Lower lobe of right lung (tissue), 2 donors: ENCODE measurements around the gene NR1I3. TPM values are rescaled to one million over a fixed set of nuclear protein-coding genes. Genes with fewer than 3 reads are reported as not detected.
A peak's percentile ranks its signal among the peaks of the same experiment; 100 is the strongest.

Experiments
- ATAC-seq, 2 donors: fragments of 200-7000 bp; cut with Tn5 transposase; one replicate each; pipeline ENCODE4 v1.9.1; 2020 to 2022; ENCODE audit warnings: mild to moderate bottlenecking in 2 of 2, moderate library complexity in 2 of 2
- DNase-seq: peaks from one replicate; pipeline ENCODE4 v3.0.0-alpha.2; 2020
- H3K27ac ChIP-seq: fragments of 200-600 bp; one replicate; pipeline ENCODE4 v1.8.0; 2022
- H3K27me3 ChIP-seq: fragments of 200-600 bp; one replicate; pipeline ENCODE4 v1.8.0; 2022; ENCODE audit warnings: low read depth
- H3K36me3 ChIP-seq: fragments of 200-600 bp; one replicate; pipeline ENCODE4 v1.8.0; 2022; ENCODE audit warnings: mild to moderate bottlenecking
- H3K4me1 ChIP-seq: fragments of 200-600 bp; one replicate; pipeline ENCODE4 v1.8.0; 2022
- H3K4me3 ChIP-seq: fragments of 200-600 bp; one replicate; pipeline ENCODE4 v1.8.0; 2022; ENCODE audit warnings: mild to moderate bottlenecking
- H3K9me3 ChIP-seq: fragments of 200-600 bp; one replicate; pipeline ENCODE4 v1.8.0; 2022
- intact Hi-C: fragments of 100-400 bp; cut with DNase I; formaldehyde crosslinking; loops from one replicate; pipeline ENCODE4 v1.11.0; 2022
- microRNA-seq: library from miRNA; unstranded; fragments of <30 nt; microRNA quantifications from one replicate; pipeline ENCODE4 v1.2.0, GENCODE V29; 2020; ENCODE audit warnings: borderline number of aligned reads
- total RNA-seq: library from RNA; stranded (reverse); fragmentation: NEBNext Ultra II Directional; extraction: Animal tissue kit (Norgen Biotek cat#: 25700); gene quantifications from one replicate; pipeline ENCODE4 v1.2.1, GENCODE V29; 2021
- TF ChIP-seq, protein P1 (sequence below): fragments of 200-600 bp; IDR thresholded peaks from one replicate; pipeline ENCODE4 v1.8.0; 2022; ENCODE audit warnings: antibody characterized with exemption, mild to moderate bottlenecking
- donor health status: DM: no; HTN: yes; CAD: no; lungs with severe emphysema.

Gene NR1I3
- total RNA-seq, 1 donor from 2014 or later, result not detected

DNA sequence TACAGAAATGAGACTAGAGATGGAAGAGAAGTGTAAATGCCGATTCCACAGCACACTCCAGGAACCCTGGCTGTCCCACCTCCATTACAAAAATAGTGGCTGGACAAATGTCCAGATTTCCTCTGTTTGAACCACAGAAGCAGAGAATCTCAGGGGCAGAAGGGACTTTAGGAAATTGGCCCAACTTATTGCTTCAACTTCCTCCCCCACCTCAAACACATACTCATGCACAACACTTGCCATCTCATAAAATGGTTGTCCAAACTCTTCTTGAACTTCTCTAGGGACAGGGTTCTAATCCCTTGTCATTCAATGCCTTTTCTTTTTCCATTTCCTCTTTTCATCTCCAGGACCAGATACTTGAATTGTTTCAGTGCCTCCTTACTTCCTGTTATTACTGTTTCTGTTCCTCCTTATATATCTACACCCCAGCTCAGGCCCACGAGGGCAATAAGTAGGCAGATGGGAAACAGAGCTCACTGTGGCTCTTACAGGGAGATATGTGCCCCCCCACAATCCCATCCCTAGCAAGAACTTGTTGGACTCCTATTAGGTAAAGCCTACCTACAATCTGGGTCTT, 52.2 kb downstream of the NR1I3 start:
- intact Hi-C loops, result no loop called here
- no peaks in the 10 kb centered on the region for H3K27me3 ChIP-seq
- DNase-seq, result no peak
- ATAC-seq, result peak; percentile 59 to 68
- H3K4me3 ChIP-seq, result no peak overlapping the region
- no peaks in the 10 kb centered on the region for H3K9me3 ChIP-seq
- H3K4me1 ChIP-seq, result peaks cover 47% of the 10 kb centered on the region
- peak overlapping the region; percentile 73 for H3K27ac ChIP-seq
- H3K36me3 ChIP-seq, result no peaks in the 10 kb centered on the region
- TF ChIP-seq, protein P1, sequence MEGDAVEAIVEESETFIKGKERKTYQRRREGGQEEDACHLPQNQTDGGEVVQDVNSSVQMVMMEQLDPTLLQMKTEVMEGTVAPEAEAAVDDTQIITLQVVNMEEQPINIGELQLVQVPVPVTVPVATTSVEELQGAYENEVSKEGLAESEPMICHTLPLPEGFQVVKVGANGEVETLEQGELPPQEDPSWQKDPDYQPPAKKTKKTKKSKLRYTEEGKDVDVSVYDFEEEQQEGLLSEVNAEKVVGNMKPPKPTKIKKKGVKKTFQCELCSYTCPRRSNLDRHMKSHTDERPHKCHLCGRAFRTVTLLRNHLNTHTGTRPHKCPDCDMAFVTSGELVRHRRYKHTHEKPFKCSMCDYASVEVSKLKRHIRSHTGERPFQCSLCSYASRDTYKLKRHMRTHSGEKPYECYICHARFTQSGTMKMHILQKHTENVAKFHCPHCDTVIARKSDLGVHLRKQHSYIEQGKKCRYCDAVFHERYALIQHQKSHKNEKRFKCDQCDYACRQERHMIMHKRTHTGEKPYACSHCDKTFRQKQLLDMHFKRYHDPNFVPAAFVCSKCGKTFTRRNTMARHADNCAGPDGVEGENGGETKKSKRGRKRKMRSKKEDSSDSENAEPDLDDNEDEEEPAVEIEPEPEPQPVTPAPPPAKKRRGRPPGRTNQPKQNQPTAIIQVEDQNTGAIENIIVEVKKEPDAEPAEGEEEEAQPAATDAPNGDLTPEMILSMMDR, result no peak

- no peaks in the 10 kb centered on the region for H3K36me3 ChIP-seq
- H3K4me1 ChIP-seq, result peaks cover 47% of the 10 kb centered on the region
- H3K4me3 ChIP-seq, result no peak overlapping the region
- ATAC-seq (peak; percentile 82 to 90), DNase-seq (peak; percentile 74)
- intact Hi-C loops, result no loop called here
- H3K27ac ChIP-seq, result peak overlapping the region; percentile 73
- no peaks in the 10 kb centered on the region for H3K27me3 ChIP-seq
- H3K9me3 ChIP-seq, result no peaks in the 10 kb centered on the region
- TF ChIP-seq, protein P1, result no peak
Observed at GRCh38 chr1:161185282-161185682, 52.7 kb downstream of the NR1I3 start.

- no peaks in the 10 kb centered on the region for H3K27me3 ChIP-seq
- intact Hi-C loops, result no loop called here
- DNase-seq (no peak), ATAC-seq (no peak)
- TF ChIP-seq, protein P1, result no peak
- H3K4me3 ChIP-seq, result no peak overlapping the region
- H3K27ac ChIP-seq, result peak overlapping the region; percentile 63
- H3K36me3 ChIP-seq, result no peaks in the 10 kb centered on the region
- no peaks in the 10 kb centered on the region for H3K9me3 ChIP-seq
- peaks cover 56% of the 10 kb centered on the region for H3K4me1 ChIP-seq
Observed at GRCh38 chr1:161182214-161182613, 55.8 kb downstream of the NR1I3 start.

DNA sequence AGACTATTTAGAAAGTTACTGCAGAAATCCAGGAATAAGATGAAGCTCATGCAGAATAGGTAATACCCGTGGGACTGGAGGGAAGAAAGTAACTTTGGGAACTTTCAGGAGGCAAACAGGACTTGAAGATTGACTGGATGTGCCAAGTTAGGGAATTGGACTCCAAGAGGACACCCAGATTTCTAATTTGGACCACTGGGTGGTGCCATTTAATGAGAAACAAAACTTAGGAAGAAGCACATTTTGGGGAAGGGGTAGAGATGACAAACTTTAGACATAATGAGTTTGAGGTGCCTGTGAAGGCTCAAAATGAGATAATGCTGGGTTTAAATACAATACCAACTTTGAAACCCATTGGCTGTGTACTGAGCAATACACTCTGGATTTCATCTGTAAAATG, 57.4 kb downstream of the NR1I3 start:
- Histone ChIP-seq H3K36me3 (peaks cover 4% of the 10 kb centered on the region), H3K27ac (no peak overlapping the region), H3K9me3 (no peaks in the 10 kb centered on the region), H3K4me1 (peaks cover 51% of the 10 kb centered on the region), H3K4me3 (no peak overlapping the region), H3K27me3 (no peaks in the 10 kb centered on the region)
- TF ChIP-seq, protein P1, result peak; percentile 20
- intact Hi-C loops, result no loop called here
- ATAC-seq (no peak), DNase-seq (no peak)

- peaks cover 44% of the 10 kb centered on the region for H3K4me1 ChIP-seq
- no peak overlapping the region for H3K27ac ChIP-seq
- H3K27me3 ChIP-seq, result no peaks in the 10 kb centered on the region
- H3K4me3 ChIP-seq, result no peak overlapping the region
- TF ChIP-seq, protein P1, result no peak
- H3K9me3 ChIP-seq, result no peaks in the 10 kb centered on the region
- H3K36me3 ChIP-seq, result peaks cover 13% of the 10 kb centered on the region
- no peak for ATAC-seq
- intact Hi-C loops, result no loop called here
- DNase-seq, result no peak
Observed at GRCh38 chr1:161179698-161180097, 58.3 kb downstream of the NR1I3 start.

Small RNA genes within 50 kb of the gene (microRNA-seq; reads per million reads assigned to microRNA genes)
- not detected for gene MIR5187

Other genes with a start within 250 kb of the NR1I3 start
- 162 TPM for gene F11R, start 217.1 kb downstream of the NR1I3 start, total RNA-seq
- 63.2 TPM for gene TSTD1, start 199.2 kb downstream of the NR1I3 start, total RNA-seq
- 81.8 TPM for gene USF1, start 192.2 kb downstream of the NR1I3 start, total RNA-seq
- gene ARHGAP30, start 168.3 kb downstream of the NR1I3 start, total RNA-seq, result 63.7 TPM
- 6.2 TPM for gene NECTIN4, start 148.6 kb downstream of the NR1I3 start, total RNA-seq
- 7.2 TPM for gene KLHDC9, start 139.8 kb downstream of the NR1I3 start, total RNA-seq
- 46.2 TPM for gene PFDN2, start 120.2 kb downstream of the NR1I3 start, total RNA-seq
- 43.6 TPM for gene NIT1, start 120.1 kb downstream of the NR1I3 start, total RNA-seq
- gene DEDD, start 105.5 kb downstream of the NR1I3 start, total RNA-seq, result 38.3 TPM
- gene UFC1, start 84.2 kb downstream of the NR1I3 start, total RNA-seq, result 92.2 TPM
- 32.2 TPM for gene USP21, start 78.7 kb downstream of the NR1I3 start, total RNA-seq
- gene PPOX, start 71.8 kb downstream of the NR1I3 start, total RNA-seq, result 24.1 TPM
- 29.6 TPM for gene B4GALT3, start 60.7 kb downstream of the NR1I3 start, total RNA-seq
- gene ADAMTS4, start 39.1 kb downstream of the NR1I3 start, total RNA-seq, result 1.4 TPM
- gene NDUFS2, start 35.8 kb downstream of the NR1I3 start, total RNA-seq, result 66.3 TPM
- gene FCER1G, start 22.9 kb downstream of the NR1I3 start, total RNA-seq, result 283 TPM
- gene APOA2, start 14.6 kb downstream of the NR1I3 start, total RNA-seq, result not detected
- gene TOMM40L, start 12.1 kb downstream of the NR1I3 start, total RNA-seq, result 11.6 TPM
- 8.9 TPM for gene PCP4L1, start 20.5 kb upstream of the NR1I3 start, total RNA-seq
- 4.0 TPM for gene MPZ, start 71.8 kb upstream of the NR1I3 start, total RNA-seq
- gene SDHC, start 76.2 kb upstream of the NR1I3 start, total RNA-seq, result 167 TPM
- 8.0 TPM for gene CFAP126, start 129.7 kb upstream of the NR1I3 start, total RNA-seq